H9 (cell line): ENCODE data around the gene PPP1R14C. TPM values are rescaled to one million over a fixed set of nuclear protein-coding genes. Genes with fewer than 3 reads are reported as not detected.

Source experiments
- DNase-seq: peaks from one replicate; pipeline ENCODE4 v3.0.0-alpha.2; 2017
- H2AFZ ChIP-seq: one replicate; pipeline ENCODE4 v1.6.1; 2013; ENCODE audit warnings: mild to moderate bottlenecking, low read length, control low read depth, moderate library complexity
- H2AK5ac ChIP-seq: 2 replicates; pipeline ENCODE4 v1.6.1; 2013; ENCODE audit warnings: low read length, control low read depth, mixed read lengths; ENCODE audit not compliant: insufficient read length
- H2BK120ac ChIP-seq: one replicate; pipeline ENCODE4 v1.6.1; 2013; ENCODE audit warnings: low read depth, mild to moderate bottlenecking, low read length, control low read depth, inconsistent platforms; ENCODE audit not compliant: poor library complexity, severe bottlenecking
- H2BK12ac ChIP-seq: 2 replicates; pipeline ENCODE4 v1.6.1; 2013; ENCODE audit warnings: low read length, control low read depth, mixed read lengths, low read depth; ENCODE audit not compliant: insufficient read length
- H2BK15ac ChIP-seq: 2 replicates; pipeline ENCODE4 v1.6.1; 2013; ENCODE audit warnings: low read depth, low read length, control low read depth
- H2BK20ac ChIP-seq: one replicate; pipeline ENCODE4 v1.6.1; 2013; ENCODE audit warnings: low read depth, mild to moderate bottlenecking, low read length, control low read depth, inconsistent platforms; ENCODE audit not compliant: poor library complexity, severe bottlenecking
- H2BK5ac ChIP-seq: 2 replicates; pipeline ENCODE4 v1.6.1; 2013; ENCODE audit warnings: low read length, control low read depth, mixed read lengths; ENCODE audit not compliant: insufficient read length
- H3K14ac ChIP-seq: 2 replicates; pipeline ENCODE4 v1.6.1; 2013; ENCODE audit warnings: low read length, control low read depth; ENCODE audit not compliant: insufficient read depth
- H3K18ac ChIP-seq: 2 replicates; pipeline ENCODE4 v1.6.1; 2013; ENCODE audit warnings: low read depth, mild to moderate bottlenecking, mixed read lengths, low read length, control low read depth; ENCODE audit not compliant: insufficient read length
- H3K23ac ChIP-seq: 2 replicates; pipeline ENCODE4 v1.6.1; 2013; ENCODE audit warnings: low read length, control low read depth, mixed read lengths, low read depth; ENCODE audit not compliant: insufficient read length
- H3K23me2 ChIP-seq: 2 replicates; pipeline ENCODE4 v1.6.1; 2013; ENCODE audit warnings: low read depth, mild to moderate bottlenecking, mixed read lengths, low read length, control low read depth; ENCODE audit not compliant: insufficient read length, poor library complexity, severe bottlenecking
- H3K27ac ChIP-seq: 2 replicates; pipeline ENCODE4 v1.5.1; 2013; ENCODE audit warnings: low read length, control low read depth, mixed read lengths, low read depth; ENCODE audit not compliant: insufficient read length
- H3K27me3 ChIP-seq: 2 replicates; pipeline ENCODE4 v1.6.1; 2013; ENCODE audit warnings: low read length, control low read depth, inconsistent platforms; ENCODE audit not compliant: insufficient read depth
- H3K4ac ChIP-seq: 2 replicates; pipeline ENCODE4 v1.6.1; 2013; ENCODE audit warnings: low read depth, mild to moderate bottlenecking, control low read depth, inconsistent platforms, low read length, moderate library complexity
- H3K4me1 ChIP-seq: 2 replicates; pipeline ENCODE4 v1.6.1; 2013; ENCODE audit warnings: low read length, control low read depth, inconsistent platforms; ENCODE audit not compliant: insufficient read depth
- H3K4me2 ChIP-seq: 2 replicates; pipeline ENCODE4 v1.6.1; 2013; ENCODE audit warnings: low read length, control low read depth, mixed read lengths; ENCODE audit not compliant: insufficient read length, insufficient read depth
- H3K56ac ChIP-seq: 2 replicates; pipeline ENCODE4 v1.6.1; 2013; ENCODE audit warnings: low read depth, mild to moderate bottlenecking, mixed read lengths, low read length, control low read depth; ENCODE audit not compliant: insufficient read length
- H3K79me1 ChIP-seq: 2 replicates; pipeline ENCODE4 v1.6.1; 2013; ENCODE audit warnings: low read depth, mild to moderate bottlenecking, moderate library complexity, low read length, control low read depth, inconsistent platforms; ENCODE audit not compliant: insufficient read depth, poor library complexity, severe bottlenecking
- H3K79me2 ChIP-seq: 2 replicates; pipeline ENCODE4 v1.6.1; 2013; ENCODE audit warnings: low read length, control low read depth, inconsistent platforms; ENCODE audit not compliant: insufficient read depth
- H3K9ac ChIP-seq: 2 replicates; pipeline ENCODE4 v1.6.1; 2013; ENCODE audit warnings: low read length, control low read depth, mixed read lengths; ENCODE audit not compliant: insufficient read length; ENCODE audit errors: extremely low read depth
- H3K9me3 ChIP-seq: one replicate; pipeline ENCODE4 v1.6.1; 2013; ENCODE audit warnings: low read depth, low read length, inconsistent platforms; ENCODE audit not compliant: control insufficient read depth
- H3T11ph ChIP-seq: one replicate; pipeline ENCODE4 v1.6.1; 2013; ENCODE audit warnings: mild to moderate bottlenecking, low read length, control low read depth, inconsistent platforms
- H4K20me1 ChIP-seq: one replicate; pipeline ENCODE4 v1.6.1; 2013; ENCODE audit not compliant: control insufficient read depth, insufficient read length, insufficient read depth
- H4K5ac ChIP-seq: 2 replicates; pipeline ENCODE4 v1.6.1; 2013; ENCODE audit warnings: low read depth, mild to moderate bottlenecking, mixed read lengths, low read length, control low read depth; ENCODE audit not compliant: insufficient read length
- H4K8ac ChIP-seq: replicated peaks from 2 replicates; pipeline ENCODE4 v1.6.1; 2013; ENCODE audit warnings: low read length, control low read depth, mixed read lengths, low read depth; ENCODE audit not compliant: insufficient read length
- H4K91ac ChIP-seq: 2 replicates; pipeline ENCODE4 v1.6.1; 2013; ENCODE audit warnings: low read depth, mild to moderate bottlenecking, moderate library complexity, mixed read lengths, low read length, control low read depth; ENCODE audit not compliant: insufficient read length
- H3K27ac Mint-ChIP-seq, 3 experiments: 2 replicates in 2 of 3; 3 replicates in 1 of 3; pipeline ENCODE4 v1.8.0; 2020 to 2021; ENCODE audit warnings: mixed read lengths in 3 of 3, mild to moderate bottlenecking in 1 of 3, moderate library complexity in 1 of 3
- H3K27me3 Mint-ChIP-seq: 2 replicates; pipeline ENCODE4 v1.8.0; 2021; ENCODE audit warnings: low read depth, mild to moderate bottlenecking, moderate library complexity, mixed read lengths
- H3K36me3 Mint-ChIP-seq, 3 experiments: 2 replicates in 2 of 3; 3 replicates in 1 of 3; pipeline ENCODE4 v1.8.0; 2020 to 2021; ENCODE audit warnings: low read depth in 3 of 3, mixed read lengths in 3 of 3; ENCODE audit not compliant: insufficient read depth in 1 of 3
- H3K4me1 Mint-ChIP-seq, 2 experiments: 2 replicates each; pipeline ENCODE4 v1.8.0; 2020; ENCODE audit warnings: mixed read lengths in 2 of 2
- H3K4me3 Mint-ChIP-seq, 2 experiments: 2 replicates in 1 of 2; 3 replicates in 1 of 2; pipeline ENCODE4 v1.8.0; 2020 to 2021; ENCODE audit warnings: mild to moderate bottlenecking in 2 of 2, mixed read lengths in 2 of 2, moderate library complexity in 1 of 2
- H3K9me3 Mint-ChIP-seq, 2 experiments: 2 replicates in 1 of 2; 3 replicates in 1 of 2; pipeline ENCODE4 v1.8.0; 2020; ENCODE audit warnings: mild to moderate bottlenecking in 2 of 2, mixed read lengths in 2 of 2, moderate library complexity in 1 of 2
- WGBS: extraction: QIAGEN DNeasy Blood & Tissue Kit; methylation state at CpG from one replicate; pipeline ENCODE4 v1.1.7; 2013; ENCODE audit warnings: missing lambda C conversion rate, low lambda C conversion rate, mixed read lengths; ENCODE audit not compliant: insufficient read length; ENCODE audit errors: extremely low coverage; 5-methylcytosine and 5-hydroxymethylcytosine counted together
- total RNA-seq: library from RNA; stranded (reverse); gene quantifications from 2 replicates; pipeline ENCODE4 v1.2.1, GENCODE V29; 2021
- TF ChIP-seq, protein P1 (sequence below): fragments of 200-600 bp; sonication (generic); conservative IDR thresholded peaks from 3 replicates; pipeline ENCODE4 v1.8.0; 2021; ENCODE audit warnings: antibody characterized with exemption, mild to moderate bottlenecking

PPP1R14C gene
- total RNA-seq, 1 experiment from 2014 or later: 0.37 TPM

DNA sequence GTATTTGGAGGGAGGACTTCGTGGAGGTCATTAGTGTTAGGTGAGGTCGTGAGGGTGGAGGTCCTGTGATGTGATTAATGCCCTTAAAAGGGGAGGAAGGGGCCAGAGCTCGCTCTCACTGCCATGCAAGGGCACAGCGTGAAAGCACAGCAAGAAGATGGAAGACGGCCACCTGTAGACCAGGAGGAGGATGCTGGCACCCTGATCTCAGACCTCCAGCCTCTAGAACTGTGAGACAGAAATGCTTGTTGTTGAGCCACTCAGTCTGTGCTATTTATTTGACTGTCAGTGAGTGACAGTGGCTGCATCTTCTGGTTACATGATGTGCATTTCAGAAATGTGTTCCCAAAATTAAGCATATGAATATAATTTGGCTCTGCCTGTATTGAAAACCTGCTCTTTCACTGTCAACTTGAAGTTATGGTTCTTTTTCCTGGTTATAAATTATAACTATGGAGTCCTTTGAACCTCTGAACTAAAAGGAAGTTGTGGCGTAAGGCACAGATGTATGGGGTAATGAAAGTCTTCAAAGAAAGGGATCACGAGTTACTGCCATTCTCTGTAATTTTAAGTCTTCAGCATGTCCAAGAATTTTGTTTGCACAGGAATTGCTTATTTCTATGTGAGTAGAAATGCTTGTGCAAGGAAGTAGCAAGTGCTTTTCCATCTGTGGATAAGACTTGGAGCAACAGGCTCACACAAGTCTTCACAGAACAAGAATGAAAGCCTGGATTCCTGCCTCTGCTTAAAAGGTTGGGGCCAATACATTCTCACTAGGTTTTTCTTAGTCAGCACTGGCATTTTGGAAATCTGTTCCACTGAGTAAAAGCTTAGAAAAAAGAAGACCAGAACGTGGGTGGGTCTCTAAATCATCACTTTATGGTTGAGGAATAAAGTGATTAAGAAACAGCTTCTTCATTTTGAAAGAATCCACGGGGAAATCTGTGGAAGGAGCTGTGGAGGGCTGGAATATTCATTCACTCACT lies 10.3 kb downstream of the PPP1R14C start:
- Mint-ChIP-seq H3K27me3 (peaks cover 61% of the 10 kb centered on the region), H3K36me3 (no peaks in the 10 kb centered on the region)
- DNase-seq: no peak

More for the DNA sequence above, 10.3 kb downstream of the PPP1R14C start:
- H2AFZ ChIP-seq: no peak overlapping the region
- H3K4me3 Mint-ChIP-seq: no peak overlapping the region
- no peak overlapping the region for H3K27ac ChIP-seq
- no peak overlapping the region for H2BK20ac ChIP-seq
- H2BK15ac ChIP-seq: no peak overlapping the region
- H2AK5ac ChIP-seq: no peak overlapping the region
- H3K9me3 Mint-ChIP-seq: no peaks in the 10 kb centered on the region; a peak in 1 of 5 replicates
- H3K27me3 ChIP-seq: no peaks in the 10 kb centered on the region; the same call in 1 of the 2 replicates
- H2BK5ac ChIP-seq: no peak overlapping the region
- no peaks in the 10 kb centered on the region for H3K9me3 ChIP-seq
- H3K27ac Mint-ChIP-seq: no peak overlapping the region
- TF ChIP-seq, protein P1, sequence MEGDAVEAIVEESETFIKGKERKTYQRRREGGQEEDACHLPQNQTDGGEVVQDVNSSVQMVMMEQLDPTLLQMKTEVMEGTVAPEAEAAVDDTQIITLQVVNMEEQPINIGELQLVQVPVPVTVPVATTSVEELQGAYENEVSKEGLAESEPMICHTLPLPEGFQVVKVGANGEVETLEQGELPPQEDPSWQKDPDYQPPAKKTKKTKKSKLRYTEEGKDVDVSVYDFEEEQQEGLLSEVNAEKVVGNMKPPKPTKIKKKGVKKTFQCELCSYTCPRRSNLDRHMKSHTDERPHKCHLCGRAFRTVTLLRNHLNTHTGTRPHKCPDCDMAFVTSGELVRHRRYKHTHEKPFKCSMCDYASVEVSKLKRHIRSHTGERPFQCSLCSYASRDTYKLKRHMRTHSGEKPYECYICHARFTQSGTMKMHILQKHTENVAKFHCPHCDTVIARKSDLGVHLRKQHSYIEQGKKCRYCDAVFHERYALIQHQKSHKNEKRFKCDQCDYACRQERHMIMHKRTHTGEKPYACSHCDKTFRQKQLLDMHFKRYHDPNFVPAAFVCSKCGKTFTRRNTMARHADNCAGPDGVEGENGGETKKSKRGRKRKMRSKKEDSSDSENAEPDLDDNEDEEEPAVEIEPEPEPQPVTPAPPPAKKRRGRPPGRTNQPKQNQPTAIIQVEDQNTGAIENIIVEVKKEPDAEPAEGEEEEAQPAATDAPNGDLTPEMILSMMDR: no peak
- H4K91ac ChIP-seq: no peak overlapping the region
- no peaks in the 10 kb centered on the region for H3K79me1 ChIP-seq
- H4K20me1 ChIP-seq: no peaks in the 10 kb centered on the region
- no peak overlapping the region for H3K4me2 ChIP-seq
- no peak overlapping the region for H3K18ac ChIP-seq
- H2BK12ac ChIP-seq: no peak overlapping the region
- H4K8ac ChIP-seq: no peak overlapping the region
- H3K4ac ChIP-seq: no peak overlapping the region
- no peaks in the 10 kb centered on the region for H3K79me2 ChIP-seq
- H2BK120ac ChIP-seq: no peak overlapping the region
- no peak overlapping the region for H4K5ac ChIP-seq
- H3K14ac ChIP-seq: no peak overlapping the region
- peaks cover 3% of the 10 kb centered on the region; the same call in 1 of the 2 replicates for H3K4me1 ChIP-seq
- peaks cover 19 to 24% of the 10 kb centered on the region in 2 experiments for H3K4me1 Mint-ChIP-seq
- WGBS: no CpG with 5 or more reads among the region's 9 CpGs
- H3K23me2 ChIP-seq: no peaks in the 10 kb centered on the region
- no peak overlapping the region for H3T11ph ChIP-seq
- H3K9ac ChIP-seq: no peak overlapping the region
- no peak overlapping the region for H3K56ac ChIP-seq
- no peak overlapping the region for H3K23ac ChIP-seq
